KMS-11 (cell line): ENCODE results near the gene PCSK6.
A peak's percentile ranks its signal among the peaks of the same experiment; 100 is the strongest.

Experiments
- H2AFZ ChIP-seq: fragments of 200-600 bp; sonication (generic); 2 replicates; pipeline ENCODE4 v1.6.1; 2016; ENCODE audit warnings: antibody characterized with exemption, mixed run types, low read depth
- H3K27ac ChIP-seq: fragments of 200-600 bp; sonication (generic); 2 replicates; pipeline ENCODE4 v1.6.1; 2016; ENCODE audit warnings: mild to moderate bottlenecking, mixed run types
- H3K27me3 ChIP-seq: fragments of 200-600 bp; sonication (generic); 2 replicates; pipeline ENCODE4 v1.6.1; 2017; ENCODE audit warnings: mild to moderate bottlenecking, low read depth, mixed run types, moderate library complexity; ENCODE audit not compliant: insufficient read depth
- H3K36me3 ChIP-seq: fragments of 200-600 bp; sonication (generic); 2 replicates; pipeline ENCODE4 v1.6.1; 2017; ENCODE audit warnings: mild to moderate bottlenecking, mixed run types; ENCODE audit not compliant: insufficient read depth
- H3K4me1 ChIP-seq: fragments of 200-600 bp; sonication (generic); 2 replicates; pipeline ENCODE4 v1.6.1; 2016; ENCODE audit warnings: mild to moderate bottlenecking, low read depth, mixed run types; ENCODE audit not compliant: poor library complexity, severe bottlenecking
- H3K4me2 ChIP-seq: fragments of 200-600 bp; sonication (generic); 2 replicates; pipeline ENCODE4 v1.7.0; 2016; ENCODE audit warnings: mild to moderate bottlenecking, mixed run types
- H3K4me3 ChIP-seq: fragments of 200-600 bp; sonication (generic); IDR thresholded peaks from 2 replicates; pipeline ENCODE4 v1.6.1; 2017; ENCODE audit warnings: low read depth, low read length, mixed read lengths; ENCODE audit not compliant: insufficient read depth
- H3K79me2 ChIP-seq: fragments of 200-600 bp; sonication (generic); 2 replicates; pipeline ENCODE4 v1.6.1; 2016; ENCODE audit warnings: low read depth, mixed run types; ENCODE audit not compliant: insufficient read depth
- H3K9ac ChIP-seq: fragments of 200-600 bp; sonication (generic); 2 replicates; pipeline ENCODE4 v1.6.1; 2016; ENCODE audit warnings: mild to moderate bottlenecking, mixed run types
- H4K20me1 ChIP-seq: fragments of 200-600 bp; sonication (generic); 2 replicates; pipeline ENCODE4 v1.6.1; 2016; ENCODE audit warnings: mild to moderate bottlenecking, mixed run types; ENCODE audit not compliant: insufficient read depth
- CTCF ChIP-seq: fragments of 200-600 bp; sonication (generic); conservative IDR thresholded peaks from 2 replicates; pipeline ENCODE4 v1.6.1; 2017; ENCODE audit warnings: low read depth, mild to moderate bottlenecking, antibody characterized with exemption, low read length, moderate library complexity, mixed read lengths

PCSK6 gene

DNA sequence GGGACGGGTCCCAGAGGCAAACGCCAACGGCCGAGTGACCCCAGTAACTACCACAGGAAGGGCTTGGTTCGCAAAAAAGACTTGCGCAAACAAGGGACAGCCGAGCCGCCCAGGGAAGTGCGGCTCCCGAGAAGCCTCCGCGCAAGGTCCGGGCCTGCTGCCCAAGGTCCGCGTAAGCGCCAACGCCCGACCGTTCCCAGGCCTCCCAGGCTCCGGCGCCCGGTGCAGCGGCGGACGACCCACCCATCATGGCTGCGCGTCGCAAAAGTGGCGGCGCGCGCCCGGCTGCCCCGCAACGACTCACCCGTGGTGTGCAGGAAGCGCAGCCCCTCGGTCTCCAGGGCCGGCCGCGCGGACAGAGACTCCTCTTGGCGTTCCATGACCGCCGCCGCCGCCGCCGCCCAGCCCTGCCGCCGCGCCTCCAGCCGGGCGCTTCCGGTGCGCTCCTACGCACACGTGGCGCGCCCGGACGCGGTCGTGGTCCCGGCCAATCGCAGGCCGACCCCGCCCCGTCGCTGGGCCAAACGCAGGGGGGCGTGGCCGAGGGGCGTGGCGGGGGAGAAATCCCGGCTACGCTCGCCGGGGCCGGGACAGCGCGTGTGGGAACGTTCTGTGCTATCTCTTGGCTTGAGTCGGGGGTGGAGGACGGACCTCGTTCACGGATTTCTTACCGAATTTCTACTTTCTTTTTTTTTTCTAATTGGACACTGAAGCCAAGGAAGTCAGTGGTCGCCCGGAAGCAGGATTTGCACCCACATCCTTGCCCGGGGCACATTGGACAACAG, 212.3 kb downstream of the PCSK6 start, which contains the start of gene SELENOS:
Gene SELENOS (minus strand): TSS at position 448 of the 785 bp plus-strand sequence. CDS start 68 bp downstream, at position 380.
- Histone ChIP-seq H3K36me3 (peaks cover 12% of the 10 kb centered on the region; the same call in 1 of the 2 replicates), H3K27ac (peak within 1 kb of the TSS; percentile 70), H3K4me2 (peak within 1 kb of the TSS; percentile 96), H3K9ac (peak within 1 kb of the TSS; percentile 73), H3K4me3 (no peak within 1 kb of the TSS), H3K27me3 (no peaks in the 10 kb centered on the region), H3K79me2 (peaks cover 23% of the 10 kb centered on the region; the same call in 1 of the 2 replicates), H2AFZ (peak within 1 kb of the TSS; percentile 31; the same call in 1 of the 2 replicates), H3K4me1 (peaks cover 29% of the 10 kb centered on the region), H4K20me1 (no peaks in the 10 kb centered on the region)
- no peak for TF ChIP-seq CTCF

DNA sequence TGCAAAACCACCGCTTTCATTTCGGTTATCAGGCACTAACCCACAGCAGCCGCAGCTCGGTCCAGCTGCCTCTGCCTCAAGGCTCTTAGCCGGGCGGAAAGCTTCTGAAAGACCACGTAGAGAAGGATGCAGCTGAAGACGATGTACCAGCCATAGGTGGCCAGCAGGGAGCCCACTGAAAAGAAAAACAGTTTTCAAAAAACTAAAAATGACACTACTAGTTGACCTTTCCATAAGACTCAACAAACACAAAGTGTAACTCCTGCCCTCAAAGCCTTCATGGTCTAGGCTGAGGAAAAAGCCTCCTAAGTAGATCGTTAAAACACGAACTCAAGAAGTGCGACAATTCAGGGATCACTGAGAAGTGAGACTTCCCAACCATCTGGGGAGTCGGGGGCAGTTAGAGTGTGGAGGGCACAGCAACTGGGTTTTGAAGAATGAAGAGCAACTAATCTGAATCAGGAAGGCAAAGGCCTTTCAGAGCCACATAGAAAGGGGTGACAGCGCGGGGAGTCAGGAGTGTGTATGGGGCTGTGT, 212.9 kb downstream of the PCSK6 start:
- Histone ChIP-seq H3K4me2 (peak overlapping the region; percentile 96), H3K36me3 (peaks cover 18% of the 10 kb centered on the region; the same call in 1 of the 2 replicates), H3K79me2 (peaks cover 23% of the 10 kb centered on the region; the same call in 1 of the 2 replicates), H3K27ac (peak overlapping the region; percentile 70), H3K4me3 (no peak overlapping the region), H3K9ac (peak overlapping the region; percentile 73), H3K27me3 (no peaks in the 10 kb centered on the region), H2AFZ (peak overlapping the region; percentile 31; the same call in 1 of the 2 replicates), H3K4me1 (peaks cover 29% of the 10 kb centered on the region), H4K20me1 (no peaks in the 10 kb centered on the region)
- TF ChIP-seq CTCF = peak; percentile 60

GRCh38 chr15:101275018-101275417, 214.5 kb downstream of the PCSK6 start:
- H3K9ac ChIP-seq = peak overlapping the region; percentile 3; the same call in 1 of the 2 replicates
- peaks cover 23% of the 10 kb centered on the region; the same call in 1 of the 2 replicates for H3K79me2 ChIP-seq
- no peaks in the 10 kb centered on the region for H4K20me1 ChIP-seq
- H3K4me3 ChIP-seq = no peak overlapping the region
- H3K27ac ChIP-seq = peak overlapping the region; percentile 70
- H2AFZ ChIP-seq = no peak overlapping the region
- no peak for TF ChIP-seq CTCF
- peaks cover 29% of the 10 kb centered on the region for H3K4me1 ChIP-seq
- H3K27me3 ChIP-seq = no peaks in the 10 kb centered on the region
- peaks cover 24% of the 10 kb centered on the region; the same call in 1 of the 2 replicates for H3K36me3 ChIP-seq
- peak overlapping the region; percentile 96 for H3K4me2 ChIP-seq

GRCh38 chr15:101273534-101273933, 216.0 kb downstream of the PCSK6 start:
- peaks cover 29% of the 10 kb centered on the region for H3K4me1 ChIP-seq
- peak overlapping the region; percentile 96; the same call in 1 of the 2 replicates for H3K4me2 ChIP-seq
- TF ChIP-seq CTCF = no peak
- H4K20me1 ChIP-seq = no peaks in the 10 kb centered on the region
- H3K27ac ChIP-seq = no peak overlapping the region
- no peak overlapping the region for H2AFZ ChIP-seq
- H3K79me2 ChIP-seq = peaks cover 23% of the 10 kb centered on the region; the same call in 1 of the 2 replicates
- H3K27me3 ChIP-seq = no peaks in the 10 kb centered on the region
- no peak overlapping the region for H3K9ac ChIP-seq
- H3K4me3 ChIP-seq = no peak overlapping the region
- H3K36me3 ChIP-seq = peaks cover 24% of the 10 kb centered on the region; the same call in 1 of the 2 replicates
